Caki2 (cell line): ENCODE results near the gene TEX10. TPM values are rescaled to one million over a fixed set of nuclear protein-coding genes. Genes with fewer than 3 reads are reported as not detected.
"Not testable (repeated sequence)": the region's sequence is repeated elsewhere in the genome, so short reads cannot be mapped to it uniquely, and the experiment has no call there.

ENCODE experiments used
- DNase-seq: peaks from one replicate; pipeline ENCODE4 v3.0.0-alpha.2; 2015; ENCODE audit warnings: low read depth
- in situ Hi-C: cut with HindIII; loops from 2 replicates; pipeline ENCODE4 v1.10.0; 2016; ENCODE audit warnings: low sequenced_read_pairs, low pct_unique_long_range_greater_than_20kb, mixed read lengths
- total RNA-seq: library from RNA; depleted of rRNA; stranded (reverse); fragments of >200 nt; shearing (Covaris generic); gene quantifications from 2 replicates; pipeline ENCODE4 v1.2.3, GENCODE V29; 2014; ENCODE audit warnings: low replicate concordance; rRNA removed

The TEX10 gene
- 20.6 and 25.8 TPM in 2 replicates for total RNA-seq

DNA sequence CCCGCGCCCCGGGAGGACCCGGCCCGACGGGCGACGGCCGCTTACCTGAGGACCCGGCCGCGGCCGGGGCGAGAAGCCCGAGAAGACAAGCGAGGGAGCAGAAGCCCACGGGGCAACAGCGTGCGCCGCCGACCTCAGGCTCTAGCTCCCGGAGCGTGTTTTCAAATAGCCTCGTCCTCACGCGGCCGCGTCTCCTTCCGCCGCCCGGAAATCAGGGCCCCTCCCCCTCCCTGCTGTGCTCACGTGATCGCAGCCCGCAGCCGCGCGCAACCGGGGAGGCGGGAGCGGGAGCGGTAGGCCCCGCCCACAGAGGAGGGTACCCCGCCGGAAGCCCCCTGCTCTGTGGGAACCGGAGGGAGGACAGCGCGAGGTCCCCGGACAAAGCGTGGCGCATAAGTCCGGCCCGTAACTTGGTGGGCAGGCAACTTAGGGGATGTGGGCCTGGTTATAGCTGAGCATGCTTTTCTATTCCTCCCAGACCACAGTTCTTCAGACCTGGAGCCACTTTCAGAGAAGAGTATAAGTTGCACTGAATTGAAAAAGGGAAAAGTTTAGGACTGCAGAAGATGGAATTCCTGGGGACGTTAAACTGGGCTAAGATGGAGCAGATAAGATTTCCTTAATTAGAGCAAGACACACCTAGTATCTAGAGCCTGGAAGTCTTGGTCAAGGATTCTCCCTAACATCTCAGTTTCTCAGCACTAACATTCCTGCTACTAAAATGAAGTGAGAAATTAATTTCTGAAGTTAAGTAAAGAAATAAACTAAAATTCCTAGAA is at the start of gene TEX10:
TSS of gene TEX10 (minus strand) at position 216 of the 779 bp plus-strand sequence. CDS start 3,579 bp downstream, outside the sequence.
- in situ Hi-C loops, result no loop called here
- DNase-seq, result peak; percentile 86

DNA sequence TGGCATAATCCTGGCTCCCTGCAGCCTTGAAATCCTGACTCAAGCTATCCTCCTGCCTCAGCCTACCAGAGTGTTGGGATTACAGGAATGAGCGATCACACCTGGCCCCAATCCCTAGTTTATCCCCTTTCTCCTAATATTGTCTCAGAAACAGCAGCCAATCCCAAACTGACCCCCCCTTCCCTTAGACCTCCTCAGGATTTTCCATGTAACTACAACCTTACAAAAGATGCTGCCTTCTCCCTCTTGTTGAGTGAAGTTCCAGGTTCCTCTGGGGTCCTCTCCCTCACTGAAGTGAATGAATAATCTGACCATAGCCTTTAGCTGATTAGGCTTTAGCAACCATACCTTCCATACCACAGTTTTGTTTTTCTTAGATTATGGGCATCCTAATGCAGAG is 48.3 kb upstream of the TEX10 start:
- DNase-seq, result no peak
- in situ Hi-C loops, result no loop called here

DNA sequence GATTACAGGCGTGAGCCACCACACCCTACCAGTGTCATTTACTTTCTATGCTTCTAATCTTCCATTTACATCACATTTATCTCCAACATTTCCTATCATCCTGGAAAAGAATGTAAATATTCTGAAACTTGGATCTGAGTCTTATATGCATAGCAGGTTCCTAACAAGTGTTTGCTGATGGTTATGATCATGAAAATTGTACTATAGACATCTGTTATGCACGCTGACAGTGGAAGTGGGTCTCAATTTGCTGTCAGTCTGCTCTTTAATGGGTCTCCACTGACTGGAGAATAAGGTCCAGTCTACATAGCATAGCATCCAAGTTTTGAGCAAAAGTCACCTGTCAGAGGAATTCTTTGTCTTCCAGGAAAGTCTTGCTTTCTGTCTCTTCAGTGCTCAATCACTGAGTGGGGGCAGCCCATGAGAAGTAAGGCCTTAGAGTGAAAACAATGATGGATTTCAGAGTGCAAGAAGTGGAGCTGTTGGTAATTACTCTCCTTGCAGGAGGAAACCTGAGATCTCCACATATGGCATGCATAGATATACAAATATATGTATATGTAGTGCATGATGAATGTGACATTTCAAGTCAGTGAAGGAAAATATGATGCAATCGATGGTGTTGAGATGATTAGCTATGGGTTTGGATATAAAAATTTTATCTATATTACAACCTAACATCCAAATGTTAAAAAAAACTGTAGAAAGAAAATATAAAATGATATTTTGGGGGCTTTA is 45.0 kb upstream of the TEX10 start:
- in situ Hi-C loops, result no loop called here

DNA sequence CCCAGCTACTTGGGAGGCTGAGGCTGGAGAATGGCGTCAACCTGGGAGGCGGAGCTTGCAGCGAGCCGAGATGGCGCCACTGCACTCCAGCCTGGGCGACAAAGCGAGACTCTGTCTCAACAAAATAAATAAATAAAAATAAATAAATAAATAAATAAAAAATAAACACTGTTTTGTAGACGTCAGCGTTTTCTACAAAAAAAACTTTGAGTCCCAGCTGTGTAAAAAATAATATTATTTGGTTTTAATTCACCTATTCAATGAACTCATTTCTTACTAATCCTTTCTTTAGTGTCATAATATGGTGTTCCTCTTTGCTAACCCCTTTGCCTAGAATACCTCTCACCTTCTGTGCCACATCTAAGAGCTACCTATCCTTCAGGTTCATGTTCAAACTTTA is 44.0 kb upstream of the TEX10 start:
- DNase-seq, result no peak
- in situ Hi-C loops, result no loop called here

More for the DNA sequence above, 45.0 kb upstream of the TEX10 start:
- no peak for DNase-seq

DNA sequence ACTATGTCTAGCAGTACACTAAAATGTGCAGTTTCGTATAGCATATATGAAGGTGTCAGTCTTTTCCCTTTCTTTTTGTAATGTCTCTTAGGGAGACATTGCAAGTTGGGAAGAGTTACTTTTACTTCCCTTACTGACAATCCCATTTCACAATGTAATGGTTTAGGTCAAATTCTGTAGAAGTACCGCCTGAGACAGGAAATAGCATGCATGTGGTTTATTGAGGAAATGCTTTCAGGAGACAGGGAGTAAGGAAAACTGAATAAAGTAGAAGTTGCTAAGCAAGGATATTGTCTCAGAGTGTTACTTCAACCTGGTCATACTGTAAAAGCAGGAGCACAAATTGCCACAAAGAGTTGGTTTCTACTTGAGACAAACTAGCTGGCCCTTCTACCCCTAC is 42.1 kb upstream of the TEX10 start:
- in situ Hi-C loops, result no loop called here
- no peak for DNase-seq

DNA sequence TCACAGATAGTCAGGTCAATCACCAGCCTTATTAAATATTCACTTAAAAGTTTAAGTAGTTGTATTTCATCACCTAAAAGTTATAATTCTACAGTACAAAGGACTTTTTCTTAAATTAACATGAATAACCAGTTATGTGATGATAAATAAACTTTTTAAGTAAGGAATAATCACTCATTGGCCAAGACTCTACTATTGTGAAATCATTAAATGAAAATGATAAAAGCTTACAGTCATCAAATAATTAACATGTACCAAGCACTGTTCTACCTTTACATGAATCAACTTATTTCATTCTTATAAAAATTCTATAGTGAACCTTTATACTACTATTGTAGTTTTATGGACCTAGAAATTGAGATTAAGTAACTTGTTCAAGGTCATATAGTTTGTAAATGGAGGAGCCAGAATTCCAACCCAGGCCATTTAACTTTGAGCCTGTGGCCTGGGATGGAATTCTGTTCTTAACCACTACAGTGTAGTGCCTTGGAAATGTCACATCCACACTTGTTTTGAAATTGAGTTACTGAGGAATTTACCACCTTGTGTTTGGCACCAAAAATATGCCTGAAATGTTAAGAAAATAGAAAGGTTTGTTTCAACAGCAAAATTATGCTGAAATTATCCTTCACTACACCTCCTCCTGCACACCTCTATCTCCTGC is 41.4 kb upstream of the TEX10 start:
- in situ Hi-C loops, result no loop called here
- no peak for DNase-seq

DNA sequence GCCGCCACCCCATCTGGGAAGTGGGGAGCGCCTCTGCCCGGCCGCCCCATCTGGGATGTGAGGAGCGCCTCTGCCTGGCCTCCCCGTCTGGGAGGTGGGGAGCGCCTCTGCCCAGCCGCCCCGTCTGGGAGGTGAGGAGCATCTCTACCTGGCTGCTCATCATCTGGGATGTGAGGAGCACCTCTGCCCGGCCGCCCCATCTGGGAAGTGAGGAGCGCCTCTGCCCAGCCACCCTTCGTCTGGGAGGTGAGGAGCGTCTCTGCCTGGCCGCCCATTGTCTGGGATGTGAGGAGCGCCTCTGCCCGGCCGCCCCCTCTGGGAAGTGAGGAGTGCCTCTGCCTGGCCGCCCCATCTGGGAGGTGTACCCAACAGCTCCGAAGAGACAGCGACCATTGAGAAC is 40.2 kb upstream of the TEX10 start:
- DNase-seq, in situ Hi-C loops: not testable (repeated sequence)

DNA sequence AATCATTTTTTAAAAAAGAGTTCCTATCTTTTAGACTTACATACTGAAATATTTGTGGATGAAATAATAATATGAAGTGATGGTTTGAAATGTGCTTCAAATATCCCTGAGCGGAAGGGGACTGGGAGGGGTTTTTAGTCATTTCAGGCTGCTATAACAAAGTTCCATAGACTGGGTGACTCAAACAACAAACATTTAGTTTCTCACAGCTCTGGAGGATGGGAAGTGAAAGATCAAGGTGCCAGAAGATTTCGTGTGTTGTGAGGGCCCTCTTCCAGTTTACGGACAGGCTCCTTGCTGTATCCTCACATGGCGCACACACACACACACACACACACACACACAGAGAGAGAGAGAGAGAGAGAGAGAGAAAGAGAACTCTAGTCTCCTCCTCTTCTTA is 27.1 kb upstream of the TEX10 start:
- DNase-seq, result no peak
- in situ Hi-C loops, result no loop called here

DNA sequence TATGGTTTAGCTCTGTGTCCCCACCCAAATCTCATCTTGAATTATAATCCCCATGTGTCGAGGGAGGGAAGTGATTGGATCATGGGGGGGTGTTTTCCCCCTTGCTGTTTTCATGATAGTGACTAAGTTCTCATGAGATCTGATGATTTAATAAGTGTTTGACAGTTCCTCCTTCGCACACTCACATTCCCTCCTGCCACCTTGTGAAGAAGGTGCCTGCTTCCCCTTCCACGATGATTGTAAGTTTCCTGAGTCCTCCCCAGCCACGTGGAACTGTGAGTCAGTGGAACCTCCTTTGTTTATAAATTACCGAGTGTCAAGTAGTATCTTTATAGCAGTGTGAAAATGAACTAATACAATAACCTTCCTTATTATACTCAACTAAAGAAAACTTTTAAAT is 24.3 kb upstream of the TEX10 start:
- no peak for DNase-seq
- in situ Hi-C loops, result no loop called here

DNA sequence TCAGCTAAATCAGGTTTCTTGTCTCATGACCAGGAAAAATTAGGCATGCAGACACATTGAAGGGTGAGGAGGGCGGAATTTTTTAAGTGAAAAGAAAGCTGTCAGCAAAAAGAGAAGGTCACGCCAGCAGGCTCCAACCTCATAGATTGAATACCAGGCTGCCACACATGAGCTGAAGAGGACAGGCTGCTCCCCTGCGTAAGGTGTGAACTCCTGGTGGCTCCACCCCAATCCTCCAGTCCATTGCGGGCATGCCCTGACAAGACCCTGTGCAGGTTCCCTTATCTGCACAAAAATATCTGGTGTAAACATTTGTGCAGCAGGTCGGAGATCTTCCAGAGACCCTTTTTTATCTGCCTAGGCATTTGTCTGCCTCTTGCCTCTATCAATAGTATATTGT is 22.9 kb upstream of the TEX10 start:
- no peak for DNase-seq
- in situ Hi-C loops, result no loop called here

DNA sequence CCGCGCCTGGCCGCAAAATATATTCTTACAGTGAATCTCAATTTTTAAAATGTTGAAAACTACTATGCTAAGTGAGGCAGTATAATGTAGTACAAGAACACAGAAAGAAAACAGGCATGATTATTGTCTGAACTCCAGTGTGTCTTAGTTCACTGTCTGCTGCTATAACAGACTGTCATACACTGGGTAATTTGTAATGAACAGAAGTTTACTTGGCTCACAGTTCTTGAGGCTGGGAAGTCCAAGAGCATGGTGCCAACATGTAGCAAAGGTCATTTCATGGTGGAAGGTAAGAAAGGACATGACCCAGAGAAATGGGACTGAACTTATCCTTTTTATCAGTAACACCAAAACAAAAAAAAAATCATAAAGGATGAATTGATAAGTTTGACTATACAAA is 19.9 kb upstream of the TEX10 start:
- no peak for DNase-seq
- in situ Hi-C loops, result no loop called here

DNA sequence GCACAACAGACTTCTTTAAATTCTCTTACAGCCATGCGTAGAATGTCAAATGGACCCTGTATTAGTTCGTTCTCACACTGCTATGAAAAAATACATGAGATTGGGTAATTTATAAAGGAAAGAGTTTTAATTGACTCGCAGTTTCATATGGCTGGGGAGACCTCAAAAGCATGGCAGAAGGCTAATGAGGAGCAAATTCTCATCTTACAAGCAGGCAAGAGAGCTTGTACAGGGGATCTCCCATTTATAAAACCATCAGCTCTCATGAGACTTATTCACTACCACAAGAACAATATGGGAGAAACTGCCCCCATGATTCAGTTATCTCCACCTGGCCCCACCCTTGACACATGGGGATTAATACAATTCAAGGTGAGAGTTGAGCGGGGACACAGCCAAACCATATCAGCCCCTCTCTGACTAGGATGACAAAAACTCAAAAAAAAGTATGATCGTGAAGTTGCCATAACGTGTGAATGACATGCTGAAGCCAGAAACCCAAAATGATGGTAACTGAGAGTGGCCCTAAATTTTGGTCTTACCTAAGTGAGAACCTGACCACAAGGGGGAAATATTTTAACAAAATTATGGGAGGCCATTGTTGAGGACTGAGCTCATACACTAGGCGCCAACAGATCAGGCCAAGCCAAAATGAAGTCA is 17.5 kb upstream of the TEX10 start:
- no peak for DNase-seq
- in situ Hi-C loops, result no loop called here

DNA sequence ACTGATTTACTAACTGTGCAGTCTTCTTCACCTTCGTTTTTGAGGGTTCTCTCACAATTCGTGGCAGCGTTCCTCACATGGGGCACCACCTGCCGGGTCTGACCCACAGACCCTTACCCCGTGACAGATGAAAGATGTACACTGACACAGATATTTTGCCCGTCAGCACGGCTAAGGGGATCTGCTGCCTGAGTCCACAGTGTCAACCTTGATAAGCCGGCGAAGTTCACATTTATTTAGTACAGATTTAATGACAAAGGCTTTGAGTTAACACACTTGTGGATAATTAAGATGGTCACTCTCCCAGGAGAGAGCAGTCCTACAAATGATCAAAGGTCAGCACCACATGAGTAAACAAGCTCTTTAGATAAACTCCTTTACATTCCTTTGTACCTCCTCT is 15.9 kb upstream of the TEX10 start:
- DNase-seq, result no peak
- in situ Hi-C loops, result no loop called here

DNA sequence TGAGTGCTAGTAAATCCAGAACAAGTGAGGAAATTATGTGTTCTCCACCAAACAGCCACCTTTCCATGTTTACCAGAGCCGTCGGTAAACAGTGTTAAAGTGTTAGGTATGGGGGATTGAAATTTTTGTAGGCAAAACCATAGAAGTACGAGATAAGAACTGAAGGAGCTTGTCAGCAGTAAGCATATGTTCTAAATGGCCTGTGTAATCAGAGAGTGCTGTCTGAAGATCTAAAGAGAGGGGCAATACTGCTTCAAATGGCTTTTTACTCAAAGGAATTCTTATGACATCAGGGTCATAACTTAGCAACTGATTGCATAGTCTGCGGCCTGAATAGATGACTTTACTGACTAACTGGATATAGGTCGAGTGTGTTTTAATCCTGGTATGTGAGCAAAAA is 13.4 kb upstream of the TEX10 start:
- no peak for DNase-seq
- in situ Hi-C loops, result no loop called here

DNA sequence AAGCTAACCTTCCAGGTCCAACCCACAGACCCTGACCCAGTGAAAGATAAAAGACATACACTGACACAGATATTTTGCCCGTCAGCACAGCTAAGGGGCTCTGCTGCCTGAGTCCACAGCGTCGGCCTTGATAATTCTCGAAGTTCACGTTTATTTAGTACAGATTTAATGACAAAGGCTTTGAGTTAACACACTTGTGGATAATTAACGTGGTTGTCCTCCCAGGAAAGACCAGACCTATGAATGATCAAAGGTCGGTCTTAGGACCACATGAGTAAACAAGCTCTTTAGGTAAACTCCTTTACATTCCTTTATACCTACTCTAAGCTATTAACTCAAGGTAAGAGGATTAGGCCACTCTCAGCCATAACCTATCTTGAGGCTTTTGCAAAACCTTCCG is 11.3 kb upstream of the TEX10 start:
- DNase-seq, result no peak
- in situ Hi-C loops, result no loop called here

DNA sequence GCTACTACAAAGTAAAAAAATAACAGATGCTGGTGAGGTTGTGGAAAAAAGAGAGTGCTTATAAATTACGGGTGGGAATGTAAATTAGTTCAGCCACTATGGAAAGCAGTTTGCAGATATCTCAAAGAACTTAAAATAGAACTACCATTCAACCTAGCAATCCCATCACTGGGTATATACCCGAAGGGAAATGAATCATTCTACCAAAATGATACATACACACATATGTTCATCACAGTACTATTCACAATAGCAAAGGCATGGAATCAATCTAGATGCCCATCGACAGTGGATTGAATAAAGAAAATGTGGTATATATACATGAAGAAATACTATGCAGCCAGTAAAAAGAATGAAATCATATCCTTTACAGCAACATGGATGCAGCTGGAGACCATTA is 6.3 kb upstream of the TEX10 start:
- DNase-seq, result no peak
- in situ Hi-C loops, result no loop called here

DNA sequence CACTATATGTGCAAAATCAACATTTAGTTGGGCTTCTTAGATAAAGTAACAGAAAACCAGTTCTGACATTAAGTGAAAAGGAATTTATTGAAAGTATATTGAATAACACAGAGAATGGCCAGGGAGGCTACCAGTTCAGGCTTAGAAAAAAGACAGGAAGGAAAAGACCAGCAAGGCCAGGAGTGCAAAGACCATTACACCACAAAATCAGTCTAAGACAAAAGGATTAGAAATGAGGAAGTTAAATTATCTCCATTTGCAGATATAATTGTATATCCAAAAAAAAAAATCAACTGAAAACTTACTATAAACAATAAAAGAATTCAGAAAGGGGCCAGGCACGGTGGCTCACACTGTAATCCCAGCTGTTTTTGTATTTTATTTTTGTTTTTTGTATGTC is 4.8 kb upstream of the TEX10 start:
- no peak for DNase-seq
- in situ Hi-C loops, result no loop called here

DNA sequence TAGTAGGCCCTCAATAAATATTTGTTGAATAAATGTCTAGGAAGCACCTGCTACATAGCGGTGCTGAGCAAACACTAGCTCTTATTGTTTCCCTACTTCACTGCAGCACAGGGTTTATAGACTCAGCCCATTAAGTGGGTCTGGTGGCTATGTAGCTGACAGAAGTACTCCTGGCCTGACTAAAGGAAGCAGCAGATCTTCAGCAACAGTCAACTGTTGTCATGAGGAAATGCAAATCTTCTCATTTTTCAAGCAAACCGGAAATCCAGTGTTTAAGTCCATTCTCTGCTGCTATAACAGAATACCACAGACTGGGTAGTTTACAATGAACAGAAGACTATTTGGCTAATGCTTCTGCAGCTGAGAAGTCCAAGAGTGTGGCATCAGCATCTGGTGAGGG is 2.8 kb upstream of the TEX10 start:
- no peak for DNase-seq
- in situ Hi-C loops, result no loop called here
